Rectal smooth muscle tissue (tissue), 1 donor: ENCODE measurements around the gene KLHDC7B.

Experiments
- H3K27ac ChIP-seq: one replicate; pipeline ENCODE4 v1.7.0; 2013; ENCODE audit warnings: low read depth, low read length, inconsistent platforms
- H3K27me3 ChIP-seq: one replicate; pipeline ENCODE4 v1.7.0; 2013; ENCODE audit warnings: low read length; ENCODE audit not compliant: control insufficient read depth, insufficient read depth
- H3K36me3 ChIP-seq: one replicate; pipeline ENCODE4 v1.7.0; 2013; ENCODE audit warnings: low read length; ENCODE audit not compliant: control insufficient read depth, insufficient read depth
- H3K4me1 ChIP-seq: one replicate; pipeline ENCODE4 v1.7.0; 2013; ENCODE audit warnings: low read length; ENCODE audit not compliant: control insufficient read depth, insufficient read depth
- H3K4me3 ChIP-seq: one replicate; pipeline ENCODE4 v1.7.0; 2013; ENCODE audit warnings: low read length
- H3K9ac ChIP-seq: one replicate; pipeline ENCODE4 v1.7.0; 2013; ENCODE audit warnings: low read length

Gene KLHDC7B

DNA sequence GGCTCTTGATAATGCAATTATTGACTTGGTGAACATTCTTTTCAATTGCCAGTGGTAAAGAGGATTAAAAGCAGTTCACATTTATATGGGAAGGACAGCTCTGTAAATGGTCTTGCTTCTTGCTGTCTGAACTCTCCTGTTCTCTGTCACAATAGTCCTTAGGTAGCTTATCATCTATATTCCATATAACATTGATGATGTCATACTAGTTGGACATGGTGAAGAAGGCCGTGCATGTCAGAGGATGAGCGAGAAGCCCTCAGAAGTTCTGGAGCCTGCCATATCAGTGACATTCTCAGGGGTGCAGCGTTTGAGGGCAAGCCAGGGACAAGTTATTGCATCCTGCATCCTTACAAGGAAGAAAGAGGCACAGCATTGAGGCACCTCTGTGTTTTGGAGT is 39.5 kb downstream of the KLHDC7B start:
- Histone ChIP-seq H3K4me3 (no peak overlapping the region), H3K27ac (no peak overlapping the region), H3K4me1 (peaks cover 6% of the 10 kb centered on the region), H3K36me3 (no peaks in the 10 kb centered on the region), H3K27me3 (no peaks in the 10 kb centered on the region), H3K9ac (no peak overlapping the region)

DNA sequence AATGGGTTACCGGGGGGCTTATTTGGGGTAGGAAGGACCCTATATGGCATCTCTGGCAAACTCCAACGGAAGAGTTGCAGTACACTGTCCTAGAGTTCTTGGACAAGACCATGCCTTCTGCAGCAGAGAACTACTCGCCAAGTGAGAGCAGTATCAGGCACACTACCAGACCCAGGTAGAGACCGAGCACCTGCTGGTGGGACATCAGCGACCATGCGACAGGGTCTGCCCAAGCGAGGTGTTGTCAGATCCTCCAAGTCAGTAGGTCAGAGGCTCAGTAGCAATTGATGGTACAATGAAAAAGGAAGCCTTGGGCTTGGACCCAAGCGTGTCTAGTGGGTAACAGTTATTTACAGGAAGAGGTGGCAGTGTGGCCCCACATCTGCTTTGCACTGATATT is 40.1 kb downstream of the KLHDC7B start:
- H3K27ac ChIP-seq, result no peak overlapping the region

GRCh38 chr22:50586416-50586815 is 40.7 kb downstream of the KLHDC7B start:
- H3K27ac ChIP-seq, result no peak overlapping the region
- no peak overlapping the region for H3K9ac ChIP-seq
- no peaks in the 10 kb centered on the region for H3K27me3 ChIP-seq
- no peak overlapping the region for H3K4me3 ChIP-seq
- no peaks in the 10 kb centered on the region for H3K36me3 ChIP-seq
- H3K4me1 ChIP-seq, result peaks cover 6% of the 10 kb centered on the region

More for the DNA sequence above, 40.1 kb downstream of the KLHDC7B start:
- Histone ChIP-seq H3K9ac (no peak overlapping the region), H3K4me1 (peaks cover 6% of the 10 kb centered on the region), H3K27me3 (no peaks in the 10 kb centered on the region), H3K36me3 (no peaks in the 10 kb centered on the region), H3K4me3 (no peak overlapping the region)

DNA sequence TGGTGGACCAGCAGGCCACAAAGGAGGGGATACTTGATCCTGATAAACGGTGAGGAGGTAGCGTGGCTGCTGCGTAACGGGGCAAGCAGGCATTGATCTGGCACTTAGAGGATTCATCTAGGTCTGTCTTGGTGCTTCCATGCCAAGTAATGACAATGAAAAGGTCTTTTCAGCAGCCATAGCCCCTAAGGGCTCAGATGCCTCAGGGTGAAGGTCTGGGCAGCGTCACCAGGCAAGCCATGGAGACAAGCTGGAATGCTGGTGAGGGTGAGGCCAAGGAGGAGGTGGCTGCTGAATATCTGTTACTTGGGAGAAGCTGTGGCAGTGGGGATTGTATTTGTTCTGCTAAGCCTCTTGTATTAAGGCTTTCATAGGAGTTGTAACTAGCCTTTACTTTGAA is 41.7 kb downstream of the KLHDC7B start:
- H3K4me3 ChIP-seq, result no peak overlapping the region
- peaks cover 6% of the 10 kb centered on the region for H3K4me1 ChIP-seq
- H3K27ac ChIP-seq, result no peak overlapping the region
- H3K36me3 ChIP-seq, result no peaks in the 10 kb centered on the region
- no peaks in the 10 kb centered on the region for H3K27me3 ChIP-seq
- H3K9ac ChIP-seq, result no peak overlapping the region

GRCh38 chr22:50595189-50595588 is 49.5 kb downstream of the KLHDC7B start:
- Histone ChIP-seq H3K9ac (no peak overlapping the region), H3K4me3 (no peak overlapping the region), H3K4me1 (no peaks in the 10 kb centered on the region), H3K36me3 (no peaks in the 10 kb centered on the region), H3K27me3 (no peaks in the 10 kb centered on the region), H3K27ac (no peak overlapping the region)

- no peaks in the 10 kb centered on the region for H3K4me1 ChIP-seq
- H3K27ac ChIP-seq, result no peak overlapping the region
- no peak overlapping the region for H3K4me3 ChIP-seq
- no peak overlapping the region for H3K9ac ChIP-seq
- peaks cover 5% of the 10 kb centered on the region for H3K27me3 ChIP-seq
- H3K36me3 ChIP-seq, result no peaks in the 10 kb centered on the region
Observed at GRCh38 chr22:50597097-50597496, 51.4 kb downstream of the KLHDC7B start.

DNA sequence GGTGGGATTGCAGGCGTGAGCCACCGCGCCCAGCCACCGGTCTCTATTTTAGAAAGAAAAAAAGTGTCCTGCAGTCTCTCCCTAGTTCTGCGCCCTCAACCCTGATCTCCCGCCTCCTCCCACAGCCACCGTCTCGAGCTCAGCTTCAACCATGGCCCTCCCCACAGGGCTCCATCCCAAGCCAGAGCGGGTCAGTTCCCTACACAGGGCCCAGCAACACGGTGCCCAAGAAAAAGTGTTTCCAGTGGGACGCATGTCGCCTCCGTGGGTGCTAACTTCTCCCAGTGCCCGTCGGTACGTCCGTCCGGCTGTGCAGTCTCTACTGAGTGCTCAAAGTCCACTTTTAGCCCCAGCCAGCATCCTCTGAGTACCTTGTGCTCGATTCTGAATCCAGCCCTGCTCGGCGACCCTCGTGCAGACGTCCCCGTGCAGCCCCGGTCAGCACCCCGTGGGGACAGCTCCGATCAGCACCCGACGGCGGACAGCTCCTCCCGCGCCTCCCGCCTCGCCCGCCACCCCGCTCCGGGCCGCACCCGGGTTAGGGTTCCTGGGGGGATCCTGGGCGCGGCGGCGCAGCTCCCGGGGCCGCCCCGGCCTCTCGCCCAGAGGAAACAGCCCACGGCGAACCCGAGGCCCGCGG is 54.2 kb downstream of the KLHDC7B start:
- Histone ChIP-seq H3K27ac (no peak overlapping the region), H3K27me3 (peaks cover 22% of the 10 kb centered on the region), H3K36me3 (no peaks in the 10 kb centered on the region), H3K9ac (no peak overlapping the region), H3K4me1 (no peaks in the 10 kb centered on the region), H3K4me3 (peak overlapping the region; percentile 2)

GRCh38 chr22:50600538-50600937 is 54.8 kb downstream of the KLHDC7B start, which contains the start of gene MAPK8IP2:
Gene MAPK8IP2, plus strand, starts transcription at chr22:50600793. Its CDS starts 26 bp downstream, at chr22:50600819.
- Histone ChIP-seq H3K36me3 (no peaks in the 10 kb centered on the region), H3K4me1 (no peaks in the 10 kb centered on the region), H3K27me3 (peaks cover 27% of the 10 kb centered on the region), H3K9ac (no peak within 1 kb of the TSS), H3K4me3 (peak within 1 kb of the TSS; percentile 2), H3K27ac (no peak within 1 kb of the TSS)
